ENCODE results near the gene NTMT1.
"Not testable (repeated sequence)": the region's sequence is repeated elsewhere in the genome, so short reads cannot be mapped to it uniquely, and the experiment has no call there.

NTMT1 gene

DNA sequence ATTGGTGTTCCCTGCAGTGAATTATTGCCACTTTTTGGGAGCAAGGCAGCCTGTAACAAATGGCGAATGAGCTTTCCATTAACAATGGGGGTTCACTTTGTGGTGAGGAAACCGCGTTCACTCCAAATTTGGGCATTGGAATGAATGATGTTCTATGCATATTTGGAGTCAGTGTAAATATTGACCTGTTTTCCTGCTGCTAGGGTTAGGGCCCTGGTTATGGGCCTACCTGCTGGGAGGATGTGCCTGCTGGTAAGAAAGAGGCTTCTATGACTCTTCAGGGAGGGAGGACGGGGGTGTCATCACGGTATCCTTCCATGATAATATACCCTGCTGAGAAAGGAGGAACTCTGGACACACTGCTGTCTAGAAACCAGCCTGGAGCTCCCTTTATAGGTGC is 34.0 kb upstream of the NTMT1 start:
- no peaks in the 10 kb centered on the region for H3K9me3 ChIP-seq (ENCODE audit: control insufficient read depth, low read length)
- TF ChIP-seq, protein P1, sequence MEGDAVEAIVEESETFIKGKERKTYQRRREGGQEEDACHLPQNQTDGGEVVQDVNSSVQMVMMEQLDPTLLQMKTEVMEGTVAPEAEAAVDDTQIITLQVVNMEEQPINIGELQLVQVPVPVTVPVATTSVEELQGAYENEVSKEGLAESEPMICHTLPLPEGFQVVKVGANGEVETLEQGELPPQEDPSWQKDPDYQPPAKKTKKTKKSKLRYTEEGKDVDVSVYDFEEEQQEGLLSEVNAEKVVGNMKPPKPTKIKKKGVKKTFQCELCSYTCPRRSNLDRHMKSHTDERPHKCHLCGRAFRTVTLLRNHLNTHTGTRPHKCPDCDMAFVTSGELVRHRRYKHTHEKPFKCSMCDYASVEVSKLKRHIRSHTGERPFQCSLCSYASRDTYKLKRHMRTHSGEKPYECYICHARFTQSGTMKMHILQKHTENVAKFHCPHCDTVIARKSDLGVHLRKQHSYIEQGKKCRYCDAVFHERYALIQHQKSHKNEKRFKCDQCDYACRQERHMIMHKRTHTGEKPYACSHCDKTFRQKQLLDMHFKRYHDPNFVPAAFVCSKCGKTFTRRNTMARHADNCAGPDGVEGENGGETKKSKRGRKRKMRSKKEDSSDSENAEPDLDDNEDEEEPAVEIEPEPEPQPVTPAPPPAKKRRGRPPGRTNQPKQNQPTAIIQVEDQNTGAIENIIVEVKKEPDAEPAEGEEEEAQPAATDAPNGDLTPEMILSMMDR (IDR thresholded peaks at IDR 0.05), result no peak
- no peak overlapping the region for H2AFZ ChIP-seq
- no peaks in the 10 kb centered on the region for H3K4me1 ChIP-seq
- H3K27me3 ChIP-seq (ENCODE audit: control insufficient read depth, insufficient read depth, low read length), result no peaks in the 10 kb centered on the region
- H3K36me3 ChIP-seq (ENCODE audit: control insufficient read depth, insufficient read depth, low read length), result no peaks in the 10 kb centered on the region
- H3K4me2 ChIP-seq (ENCODE audit: low read length), result no peak overlapping the region
- H3K4me3 ChIP-seq (ENCODE audit: low read depth, low read length), result no peak overlapping the region
- H3K79me2 ChIP-seq, result no peaks in the 10 kb centered on the region
- H3K27ac ChIP-seq, result no peak overlapping the region
- no peak overlapping the region for H3K9ac ChIP-seq

GRCh38 chr9:129592790-129593189 is 33.2 kb upstream of the NTMT1 start:
- H3K4me3 ChIP-seq (ENCODE audit: low read depth, low read length); H3K27ac ChIP-seq; H2AFZ ChIP-seq; H3K36me3 ChIP-seq (ENCODE audit: control insufficient read depth, insufficient read depth, low read length); H3K4me1 ChIP-seq; H3K79me2 ChIP-seq; H3K9ac ChIP-seq; H3K4me2 ChIP-seq (ENCODE audit: low read length); H3K27me3 ChIP-seq (ENCODE audit: control insufficient read depth, insufficient read depth, low read length); H3K9me3 ChIP-seq (ENCODE audit: control insufficient read depth, low read length): not testable (repeated sequence)

DNA sequence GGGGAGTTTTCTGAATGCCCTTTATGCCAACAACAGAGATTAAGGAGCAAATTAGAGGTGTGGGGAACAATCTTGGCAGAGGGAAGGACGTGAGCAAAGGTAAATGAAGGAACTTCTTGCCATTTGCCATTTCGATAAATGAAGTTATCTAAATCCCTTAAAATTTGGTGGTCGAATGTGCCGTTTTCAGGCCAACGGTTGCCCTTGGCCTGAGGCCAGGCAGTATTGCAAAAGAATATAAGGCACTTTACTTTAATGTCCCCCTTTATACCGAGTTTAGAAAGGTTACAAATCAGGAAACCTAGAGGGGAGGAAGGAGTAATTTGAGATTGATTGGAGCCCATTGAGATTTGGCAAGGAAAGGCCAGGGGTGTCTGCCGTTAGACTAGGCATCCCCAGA is 31.3 kb upstream of the NTMT1 start:
- TF ChIP-seq, protein P1 (IDR thresholded peaks at IDR 0.05), result no peak
- Histone ChIP-seq H3K27me3 (ENCODE audit: control insufficient read depth, insufficient read depth, low read length) (no peaks in the 10 kb centered on the region), H3K36me3 (ENCODE audit: control insufficient read depth, insufficient read depth, low read length) (no peaks in the 10 kb centered on the region), H3K4me1 (no peaks in the 10 kb centered on the region), H3K79me2 (no peaks in the 10 kb centered on the region), H3K4me2 (ENCODE audit: low read length) (no peak overlapping the region), H2AFZ (no peak overlapping the region), H3K9me3 (ENCODE audit: control insufficient read depth, low read length) (no peaks in the 10 kb centered on the region), H3K4me3 (ENCODE audit: low read depth, low read length) (no peak overlapping the region), H3K9ac (no peak overlapping the region), H3K27ac (no peak overlapping the region)

DNA sequence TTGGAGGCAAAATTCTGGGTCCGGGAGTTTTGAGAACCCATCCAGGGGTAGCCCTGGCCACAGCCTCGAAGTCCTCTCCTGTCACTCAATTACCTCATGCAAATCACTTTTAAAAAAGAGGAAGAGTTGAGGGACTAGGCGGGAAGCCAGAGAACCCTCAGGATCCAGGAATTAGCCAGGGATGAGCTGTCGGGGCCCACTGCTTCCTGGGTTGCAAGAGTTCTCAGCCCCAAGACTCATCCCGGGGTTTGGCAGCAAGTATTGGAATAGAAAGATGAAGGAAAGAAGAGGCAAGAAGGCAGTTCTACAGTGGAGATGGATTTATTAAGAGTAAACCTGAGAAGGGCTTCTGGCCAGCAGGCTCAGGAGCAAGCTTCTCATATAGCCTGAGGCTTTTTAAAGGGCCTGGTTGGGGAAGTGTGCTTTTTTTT is 30.6 kb upstream of the NTMT1 start:
- no peak overlapping the region for H3K4me2 ChIP-seq (ENCODE audit: low read length)
- no peaks in the 10 kb centered on the region for H3K79me2 ChIP-seq
- no peak overlapping the region for H3K9ac ChIP-seq
- H3K9me3 ChIP-seq (ENCODE audit: control insufficient read depth, low read length), result no peaks in the 10 kb centered on the region
- no peak overlapping the region for H3K27ac ChIP-seq
- H2AFZ ChIP-seq, result no peak overlapping the region
- H3K4me1 ChIP-seq, result no peaks in the 10 kb centered on the region
- no peak overlapping the region for H3K4me3 ChIP-seq (ENCODE audit: low read depth, low read length)
- TF ChIP-seq, protein P1 (IDR thresholded peaks at IDR 0.05), result no peak
- H3K36me3 ChIP-seq (ENCODE audit: control insufficient read depth, insufficient read depth, low read length), result no peaks in the 10 kb centered on the region
- no peaks in the 10 kb centered on the region for H3K27me3 ChIP-seq (ENCODE audit: control insufficient read depth, insufficient read depth, low read length)

DNA sequence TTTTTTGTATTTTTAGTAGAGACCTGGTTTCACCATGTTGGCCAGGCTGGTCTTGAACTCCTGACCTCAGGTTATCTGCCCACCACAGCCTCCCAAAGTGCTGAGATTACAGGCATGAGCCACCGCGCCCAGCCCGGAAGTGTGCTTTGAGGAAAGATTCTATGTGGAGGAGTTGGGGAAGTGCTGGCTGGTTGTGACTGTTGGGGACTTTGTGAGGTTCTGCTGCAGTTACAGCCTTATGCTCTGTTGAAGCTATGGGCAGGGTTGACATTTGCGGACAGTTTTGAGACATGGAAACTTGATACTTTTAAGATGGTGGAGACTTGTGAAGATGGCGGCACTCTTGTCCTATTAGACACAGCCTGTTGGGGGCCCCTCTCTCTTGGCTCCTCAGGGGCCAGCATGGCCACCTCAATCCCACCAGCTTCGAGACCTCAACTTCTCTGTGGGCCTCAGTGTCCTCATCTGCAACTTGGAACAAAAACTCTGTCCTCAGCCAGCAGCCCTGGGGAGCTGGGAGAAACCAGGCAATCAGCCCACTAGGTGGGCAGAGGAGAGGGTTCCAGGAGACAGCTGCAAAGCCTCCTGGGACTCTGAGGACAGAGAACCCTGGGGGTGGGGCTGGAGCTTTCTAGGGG is 29.9 kb upstream of the NTMT1 start:
- Histone ChIP-seq H3K4me3 (ENCODE audit: low read depth, low read length) (no peak overlapping the region), H3K36me3 (ENCODE audit: control insufficient read depth, insufficient read depth, low read length) (no peaks in the 10 kb centered on the region), H3K4me2 (ENCODE audit: low read length) (no peak overlapping the region), H2AFZ (no peak overlapping the region), H3K27me3 (ENCODE audit: control insufficient read depth, insufficient read depth, low read length) (no peaks in the 10 kb centered on the region), H3K27ac (no peak overlapping the region), H3K9me3 (ENCODE audit: control insufficient read depth, low read length) (no peaks in the 10 kb centered on the region), H3K4me1 (no peaks in the 10 kb centered on the region), H3K79me2 (no peaks in the 10 kb centered on the region), H3K9ac (no peak overlapping the region)
- TF ChIP-seq, protein P1 (IDR thresholded peaks at IDR 0.05), result no peak
